NCI-H187 treated with DMSO at 0.1 percent for 48 hours (cell line): ENCODE data around the gene CTSA.
"Not testable (repeated sequence)": the region's sequence is repeated elsewhere in the genome, so short reads cannot be mapped to it uniquely, and the experiment has no call there.

ENCODE experiments used
- DNase-seq: peaks from one replicate; lab custom pipeline; 2025; lab: John Stamatoyannopoulos, UW

CTSA gene

GRCh38 chr20:45918182-45918737 lies 27.1 kb downstream of the CTSA start:
- DNase-seq, result no peak

DNA sequence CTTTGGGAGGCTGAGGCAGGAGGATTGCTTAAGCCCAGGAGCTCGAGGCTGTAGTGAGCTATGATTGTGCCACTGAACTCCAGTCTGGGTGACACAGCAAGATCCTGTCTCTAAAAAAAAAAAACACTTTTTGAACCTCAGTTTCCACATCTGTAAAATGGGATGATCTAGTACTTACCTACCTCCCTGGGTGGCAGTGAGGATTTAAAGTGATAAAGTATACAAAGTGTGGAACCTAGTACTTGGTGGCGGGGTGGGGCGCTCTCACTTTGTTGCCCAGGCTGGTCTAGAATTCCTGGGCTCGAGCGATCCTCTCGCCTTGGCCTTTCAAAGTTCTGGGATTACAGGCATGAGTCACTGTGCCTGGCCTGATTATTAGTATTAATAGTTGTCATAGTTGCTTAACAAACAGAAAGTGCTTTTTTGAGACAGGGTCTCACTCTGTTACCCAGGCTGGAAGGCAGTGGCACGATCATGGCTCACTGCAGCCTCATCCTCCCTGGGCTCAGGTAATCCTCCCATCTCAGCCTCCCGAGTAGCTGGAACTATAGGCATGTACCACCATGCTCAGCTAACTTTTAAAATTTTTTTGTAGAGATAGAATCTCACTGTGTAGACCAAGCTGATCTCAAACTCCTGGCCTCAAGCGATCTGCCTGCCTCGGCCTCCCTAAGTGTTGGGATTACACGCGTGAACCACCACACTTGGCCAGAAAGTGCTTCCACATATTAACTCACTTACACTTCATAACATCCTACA lies 27.8 kb downstream of the CTSA start:
- DNase-seq, result no peak

- DNase-seq, result no peak
These were observed 28.6 kb downstream of the CTSA start for GRCh38 chr20:45919542-45920399.

- no peak for DNase-seq
These were observed 29.6 kb downstream of the CTSA start for GRCh38 chr20:45920462-45921336.

- DNase-seq, result no peak
These were observed 30.4 kb downstream of the CTSA start for GRCh38 chr20:45921337-45922189.

DNA sequence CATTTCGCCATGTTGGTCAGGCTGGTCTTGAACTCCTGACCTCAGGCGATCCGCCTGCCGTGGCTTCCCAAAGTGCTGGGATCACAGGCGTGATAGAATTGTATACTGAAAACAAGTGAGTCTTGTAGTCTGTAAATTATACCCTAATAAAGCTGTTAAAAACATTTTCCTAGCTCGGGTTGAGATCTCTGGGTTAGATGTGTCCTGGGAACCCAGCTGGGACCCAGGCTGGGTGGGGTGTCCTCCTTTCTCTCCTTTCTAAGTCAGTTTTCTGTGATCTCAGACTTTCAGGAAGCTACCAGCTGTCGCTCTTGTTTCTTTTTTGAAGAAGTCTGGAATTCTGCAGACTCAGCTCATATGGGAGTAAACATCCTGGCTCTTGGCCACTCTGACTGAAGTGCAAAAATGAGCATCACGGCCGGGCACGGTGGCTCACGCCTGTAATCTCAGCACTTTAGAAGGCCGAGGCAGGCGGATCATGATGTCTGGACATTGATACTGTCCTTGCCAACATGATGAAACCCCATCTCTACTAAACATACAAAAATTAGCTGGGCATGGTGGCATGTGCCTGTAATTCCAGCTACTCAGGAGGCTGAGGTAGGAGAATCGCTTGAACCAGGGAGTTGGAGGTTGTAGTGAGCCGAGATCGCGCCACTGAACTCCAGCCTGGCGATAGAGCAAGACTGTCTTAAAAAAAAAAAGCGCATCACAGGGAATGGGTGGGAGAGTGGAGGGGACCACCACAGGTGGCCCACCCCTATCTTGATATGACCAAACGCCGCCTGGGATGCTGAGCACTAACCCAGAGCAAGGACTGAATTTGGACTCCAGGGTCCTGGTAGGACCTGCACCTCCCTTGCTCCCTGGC lies 33.5 kb downstream of the CTSA start:
- DNase-seq, result no peak

- DNase-seq, result no peak
These were observed 34.8 kb downstream of the CTSA start for GRCh38 chr20:45925821-45926506.

GRCh38 chr20:45926731-45927070 lies 35.6 kb downstream of the CTSA start:
- DNase-seq, result no peak

GRCh38 chr20:45927071-45927878 lies 36.1 kb downstream of the CTSA start:
- DNase-seq, result no peak

GRCh38 chr20:45931680-45932079 lies 40.5 kb downstream of the CTSA start:
- DNase-seq, result not testable (repeated sequence)

DNA sequence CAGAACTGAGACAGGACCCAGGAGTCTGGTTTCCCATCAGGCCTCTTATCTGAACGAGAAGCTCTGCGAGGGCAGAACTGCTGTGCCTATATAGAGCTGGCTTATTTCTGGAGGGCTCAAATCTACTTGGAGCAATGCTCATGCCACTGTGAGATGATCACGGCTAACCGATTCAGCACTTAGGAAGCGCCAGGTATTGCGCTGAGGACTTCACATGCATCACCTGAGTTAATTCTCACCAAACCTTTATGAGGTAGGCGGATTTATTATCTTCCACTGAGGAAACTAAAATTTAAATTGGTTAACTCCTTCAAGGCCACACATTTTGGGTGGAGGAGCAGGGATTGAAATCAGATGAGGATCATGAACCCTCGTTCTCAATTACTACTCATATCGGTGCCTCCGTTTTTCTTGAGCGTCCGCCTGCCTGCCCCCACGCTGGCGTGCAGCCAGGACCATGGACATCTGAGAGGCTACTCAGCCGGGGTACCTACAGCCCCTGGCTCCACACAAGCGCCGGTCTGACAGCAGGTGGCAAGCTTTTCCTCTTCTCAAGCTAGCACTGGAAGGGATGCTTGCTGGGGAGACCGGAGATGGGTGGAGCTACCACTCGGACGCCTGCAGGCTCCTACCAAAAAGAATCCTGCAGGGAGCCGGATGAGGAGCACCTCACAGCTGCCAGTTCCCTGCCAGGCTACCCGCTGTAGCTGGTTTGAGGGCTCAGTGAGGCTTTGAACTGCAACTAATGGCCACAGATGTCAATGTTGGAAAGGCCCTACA lies 42.3 kb downstream of the CTSA start:
- peak; percentile 59 for DNase-seq

DNA sequence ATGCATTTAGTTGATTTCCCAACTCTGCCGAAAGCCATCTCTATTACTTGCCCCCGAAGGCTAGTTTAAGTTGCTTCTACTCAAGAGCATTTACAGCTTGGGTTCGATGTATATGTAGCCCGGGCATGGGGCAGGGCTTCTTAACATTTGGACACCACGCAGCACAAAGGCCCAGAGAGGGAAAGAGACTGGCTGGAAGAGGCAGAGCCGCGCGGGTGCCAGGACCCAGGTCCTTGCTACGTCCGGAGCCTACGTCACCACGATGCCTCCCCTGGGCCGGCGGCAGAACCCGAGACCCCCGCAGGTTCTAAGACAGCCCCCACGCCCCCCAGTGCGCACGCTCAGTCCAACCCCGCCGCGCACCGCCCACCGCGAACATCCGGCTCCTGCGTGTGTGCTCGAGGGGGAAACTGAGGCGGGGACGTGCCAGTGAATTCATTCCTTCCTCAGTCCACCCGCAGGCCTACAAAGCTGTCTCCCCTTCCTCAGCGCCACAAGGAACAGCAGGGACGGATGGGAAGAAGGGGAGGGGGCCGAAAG lies 43.0 kb downstream of the CTSA start:
- DNase-seq, result no peak

DNA sequence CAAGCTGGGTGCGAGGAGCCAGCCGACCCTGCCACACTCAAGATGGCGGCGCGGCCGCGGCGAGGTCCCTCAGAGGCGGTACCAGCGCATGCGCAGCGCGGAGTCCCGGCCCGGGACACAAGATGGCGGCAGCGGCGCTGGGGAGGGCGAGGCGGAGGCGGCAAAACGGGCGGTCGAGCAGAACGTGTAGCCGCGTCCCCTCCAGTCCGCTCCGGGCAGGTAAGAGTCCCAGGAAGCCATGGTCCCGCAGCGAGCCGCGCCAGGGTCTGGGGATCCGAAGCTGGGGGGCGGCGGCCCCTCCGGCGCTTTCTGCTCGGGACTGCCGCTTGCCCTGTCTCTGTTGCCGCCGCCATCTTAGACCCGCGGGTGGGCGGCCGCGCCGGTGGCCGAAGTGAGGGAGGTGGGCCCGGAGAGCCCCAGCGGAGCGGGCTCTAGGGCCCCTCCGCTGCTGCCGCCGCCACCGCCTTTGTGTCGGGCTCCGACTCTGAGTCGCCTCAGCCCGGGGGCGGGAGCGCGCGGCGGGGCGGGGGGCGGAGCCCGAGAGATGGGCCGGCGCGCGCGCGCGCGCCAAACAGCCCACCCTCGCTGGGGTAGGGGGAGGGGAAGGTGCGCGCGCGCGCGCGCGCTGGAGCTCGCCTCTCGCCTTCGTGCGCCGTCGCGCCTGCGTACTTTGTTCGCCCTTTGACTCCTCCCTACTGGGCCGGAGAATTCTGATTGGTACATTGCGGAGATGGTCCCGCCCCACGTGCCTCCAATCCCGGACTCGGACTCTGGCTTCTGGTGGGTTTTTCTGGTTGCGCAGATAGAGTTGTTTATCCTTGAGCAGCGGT lies 43.7 kb downstream of the CTSA start, which contains the start of gene PCIF1:
Gene PCIF1 (plus strand): TSS at position 98 of the 830 bp plus-strand sequence. CDS start 4,317 bp downstream, outside the sequence.
- DNase-seq, result peak; percentile 50

DNA sequence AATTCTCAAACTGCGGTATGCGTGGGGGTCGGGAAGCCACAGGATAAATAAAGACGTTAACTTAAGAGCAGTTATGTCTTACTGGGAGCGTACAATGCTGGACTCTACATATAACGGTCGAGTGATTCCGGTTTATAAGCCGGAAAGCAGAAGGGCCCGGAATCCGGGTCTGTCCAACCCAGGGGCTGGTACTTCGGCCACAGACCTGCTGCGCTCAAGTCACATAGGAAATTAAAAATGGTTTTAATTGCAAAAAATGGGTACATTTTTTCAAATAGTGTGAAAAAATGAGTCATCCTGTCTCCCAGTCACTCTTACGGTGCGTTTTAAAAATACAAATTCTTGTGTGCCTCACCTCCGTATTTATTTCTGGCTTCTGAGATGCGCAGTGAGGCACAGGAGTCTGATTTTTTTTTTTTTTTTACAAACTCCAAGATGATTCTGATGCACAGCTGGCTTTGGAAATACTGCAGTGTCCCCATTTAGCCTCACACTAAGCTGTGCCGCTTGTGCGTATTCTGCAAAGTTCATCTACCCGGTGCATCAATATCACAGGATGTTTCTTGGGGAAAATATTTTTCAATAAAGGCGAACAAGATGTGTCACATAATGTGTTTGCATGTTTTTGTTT lies 44.4 kb downstream of the CTSA start:
- no peak for DNase-seq

GRCh38 chr20:45937765-45938164 lies 46.6 kb downstream of the CTSA start:
- DNase-seq, result no peak
